GM23338 (cell line): ENCODE measurements around the gene OLA1. TPM values are rescaled to one million over a fixed set of nuclear protein-coding genes. Genes with fewer than 3 reads are reported as not detected.

ENCODE experiments used
- ATAC-seq: fragments of 200-7000 bp; cut with Tn5 transposase; 3 replicates; pipeline ENCODE4 v1.9.1; 2020
- DNase-seq: peaks from one replicate; pipeline ENCODE4 v3.0.0-alpha.2; 2015; ENCODE audit warnings: low spot score
- H2AFZ ChIP-seq: fragments of 200-600 bp; sonication (generic); 2 replicates; pipeline ENCODE4 v1.8.0; 2016; ENCODE audit warnings: antibody characterized with exemption, mild to moderate bottlenecking, moderate library complexity
- H3F3A ChIP-seq: fragments of 200-600 bp; sonication (generic); replicated peaks from 2 replicates; pipeline ENCODE4 v1.8.0; 2017; ENCODE audit warnings: antibody characterized with exemption, mixed run types, low read depth
- H3K27ac ChIP-seq: fragments of 200-600 bp; sonication (generic); 2 replicates; pipeline ENCODE4 v1.6.1; 2016; ENCODE audit warnings: low read depth
- H3K27me3 ChIP-seq: fragments of 200-600 bp; sonication (generic); 2 replicates; pipeline ENCODE4 v1.8.0; 2016; ENCODE audit warnings: mild to moderate bottlenecking, mixed run types, moderate library complexity; ENCODE audit not compliant: insufficient read depth
- H3K36me3 ChIP-seq: fragments of 200-600 bp; sonication (generic); 2 replicates; pipeline ENCODE4 v1.8.0; 2016; ENCODE audit warnings: mild to moderate bottlenecking; ENCODE audit not compliant: insufficient read depth
- H3K4me1 ChIP-seq: fragments of 200-600 bp; sonication (generic); 2 replicates; pipeline ENCODE4 v1.8.0; 2016; ENCODE audit warnings: mild to moderate bottlenecking, moderate library complexity; ENCODE audit not compliant: insufficient read depth
- H3K4me2 ChIP-seq: fragments of 200-600 bp; sonication (generic); 2 replicates; pipeline ENCODE4 v1.7.1; 2017; ENCODE audit warnings: mixed run types
- H3K4me3 ChIP-seq: fragments of 200-600 bp; sonication (generic); 2 replicates; pipeline ENCODE4 v1.6.1; 2016; ENCODE audit warnings: mixed run types
- H3K79me2 ChIP-seq: fragments of 200-600 bp; sonication (generic); replicated peaks from 2 replicates; pipeline ENCODE4 v1.8.0; 2017; ENCODE audit warnings: mild to moderate bottlenecking; ENCODE audit not compliant: insufficient read depth
- H3K9me2 ChIP-seq: fragments of 200-600 bp; sonication (generic); 2 replicates; pipeline ENCODE4 v1.8.0; 2017; ENCODE audit not compliant: insufficient read depth
- H4K20me1 ChIP-seq: fragments of 200-600 bp; sonication (generic); replicated peaks from 2 replicates; pipeline ENCODE4 v1.8.0; 2017; ENCODE audit warnings: mild to moderate bottlenecking; ENCODE audit not compliant: insufficient read depth
- H3K27ac Mint-ChIP-seq: 2 replicates; pipeline ENCODE4 v1.8.0; 2020; ENCODE audit warnings: inconsistent platforms, mild to moderate bottlenecking, moderate library complexity, mixed read lengths
- H3K27me3 Mint-ChIP-seq: 3 replicates; pipeline ENCODE4 v1.8.0; 2022; ENCODE audit warnings: low read depth, mild to moderate bottlenecking, moderate library complexity, mixed read lengths, inconsistent platforms; ENCODE audit not compliant: insufficient read depth, poor library complexity
- H3K36me3 Mint-ChIP-seq: 3 replicates; pipeline ENCODE4 v1.8.0; 2021; ENCODE audit warnings: low read depth, mild to moderate bottlenecking, inconsistent platforms, moderate library complexity, mixed read lengths
- H3K4me1 Mint-ChIP-seq: 3 replicates; pipeline ENCODE4 v1.8.0; 2020; ENCODE audit warnings: mild to moderate bottlenecking, inconsistent platforms, mixed read lengths
- H3K4me3 Mint-ChIP-seq: 3 replicates; pipeline ENCODE4 v1.8.0; 2021; ENCODE audit warnings: moderate library complexity, mild to moderate bottlenecking, inconsistent platforms, mixed read lengths
- H3K9me3 Mint-ChIP-seq: 3 replicates; pipeline ENCODE4 v1.8.0; 2020; ENCODE audit warnings: moderate library complexity, mild to moderate bottlenecking, inconsistent platforms, mixed read lengths
- CREB1 ChIP-seq: fragments of 250-450 bp; sonication (Bioruptor Pico); IDR thresholded peaks from 2 replicates; pipeline ENCODE4 v1.5.0; 2020; ENCODE audit warnings: low read depth, mild to moderate bottlenecking, moderate library complexity
- CTCF ChIP-seq, 2 experiments: fragments of 200-600 bp in 1 of 2; sonication (generic) in 1 of 2; conservative IDR thresholded peaks; 2 replicates each; pipeline versions ENCODE4 v1.5.1 to v1.6.1; 2016 to 2017; ENCODE audit warnings: antibody characterized with exemption in 2 of 2, low read depth in 2 of 2, mild to moderate bottlenecking in 2 of 2, moderate library complexity in 1 of 2
- EZH2 ChIP-seq: fragments of 200-600 bp; sonication (generic); IDR thresholded peaks from one replicate; pipeline ENCODE4 v1.8.0; 2017; ENCODE audit warnings: antibody characterized with exemption, mild to moderate bottlenecking, low read depth; ENCODE audit not compliant: unreplicated experiment
- EZH2phosphoT487 ChIP-seq: fragments of 200-600 bp; sonication (generic); IDR thresholded peaks from one replicate; pipeline ENCODE4 v1.8.1; 2018; ENCODE audit warnings: antibody characterized with exemption; ENCODE audit not compliant: unreplicated experiment
- JUNB ChIP-seq: IDR thresholded peaks from one replicate; pipeline ENCODE4 v1.6.1; 2016; ENCODE audit warnings: antibody characterized with exemption; ENCODE audit not compliant: unreplicated experiment
- NANOG ChIP-seq: IDR thresholded peaks from 2 replicates; pipeline ENCODE4 v1.6.1; 2016; ENCODE audit warnings: antibody characterized with exemption, borderline replicate concordance
- POLR2AphosphoS5 ChIP-seq: IDR thresholded peaks from 2 replicates; pipeline ENCODE4 v1.6.1; 2016; ENCODE audit warnings: antibody characterized with exemption, low read depth
- REST ChIP-seq: IDR thresholded peaks from one replicate; pipeline ENCODE4 v1.6.1; 2018; ENCODE audit warnings: antibody characterized with exemption; ENCODE audit not compliant: unreplicated experiment
- STAT1 ChIP-seq: IDR thresholded peaks from one replicate; pipeline ENCODE4 v1.6.1; 2016; ENCODE audit warnings: antibody characterized with exemption; ENCODE audit not compliant: unreplicated experiment
- ZNF114 ChIP-seq: fragments of 250-450 bp; sonication (Bioruptor Pico); IDR thresholded peaks from 2 replicates; pipeline ENCODE4 v1.5.0; 2020; ENCODE audit warnings: mild to moderate bottlenecking, moderate library complexity
- ZNF331 ChIP-seq: fragments of 250-450 bp; sonication (Bioruptor Pico); IDR thresholded peaks from 2 replicates; pipeline ENCODE4 v1.5.0; 2020; ENCODE audit warnings: low read depth, mild to moderate bottlenecking, moderate library complexity
- polyA plus RNA-seq: library from polyadenylated mRNA; unstranded; fragments of >200 nt; fragmentation: Nextera tagmentation; extraction: Ambion mirVana; gene quantifications from 2 replicates; pipeline ENCODE4 v1.2.1, GENCODE V29; 2016
- total RNA-seq: library from RNA; depleted of rRNA; stranded (reverse); fragments of >200 nt; shearing (Covaris generic); gene quantifications from 2 replicates; pipeline ENCODE4 v1.2.3, GENCODE V29; 2014

The OLA1 gene
- total and polyA plus RNA-seq, 2 experiments from 2014 or later = 104 to 242 TPM

GRCh38 chr2:174208026-174208425 is 40.3 kb downstream of the OLA1 start (continued):
- TF ChIP-seq REST = no peak
- no peak for TF ChIP-seq CTCF (conservative IDR thresholded peaks at IDR 0.05; ENCODE audit: low read depth in 2 of 2)
- no peak for TF ChIP-seq ZNF114 (CRISPR knock-in tag)
- TF ChIP-seq NANOG = no peak
- TF ChIP-seq STAT1 = no peak
- no peak for TF ChIP-seq CREB1 (CRISPR knock-in tag)
- no peak for TF ChIP-seq EZH2phosphoT487
- no peak for TF ChIP-seq JUNB
- no peak for TF ChIP-seq EZH2

GRCh38 chr2:174205562-174205961 is 42.8 kb downstream of the OLA1 start:
- Mint-ChIP-seq H3K4me1 (peaks cover 33% of the 10 kb centered on the region; the same call in 2 of the 3 replicates), H3K9me3 (no peaks in the 10 kb centered on the region), H3K36me3 (no peaks in the 10 kb centered on the region), H3K4me3 (no peak overlapping the region), H3K27ac (peak overlapping the region; percentile 56; the same call in 1 of the 2 replicates), H3K27me3 (no peaks in the 10 kb centered on the region)
- ATAC-seq (no peak), DNase-seq (no peak)
- H3K4me3 ChIP-seq = no peak overlapping the region
- H4K20me1 ChIP-seq = 0 out of 2 replicates have a peak, but pooled peaks cover 13% of the 10 kb centered on the region
- peaks cover 13% of the 10 kb centered on the region; the same call in 1 of the 2 replicates for H3K4me1 ChIP-seq
- H3K27me3 ChIP-seq = no peaks in the 10 kb centered on the region
- no peak overlapping the region for H2AFZ ChIP-seq
- H3K36me3 ChIP-seq = no peaks in the 10 kb centered on the region
- no peak overlapping the region for H3K27ac ChIP-seq
- peaks cover 60% of the 10 kb centered on the region for H3K79me2 ChIP-seq
- H3K9me2 ChIP-seq = no peaks in the 10 kb centered on the region
- H3K4me2 ChIP-seq = no peak overlapping the region
- no peaks in the 10 kb centered on the region for H3F3A ChIP-seq
- no peak for TF ChIP-seq ZNF114 (CRISPR knock-in tag)
- TF ChIP-seq NANOG = no peak
- TF ChIP-seq ZNF331 (CRISPR knock-in tag) = no peak
- no peak for TF ChIP-seq JUNB
- no peak for TF ChIP-seq POLR2AphosphoS5
- TF ChIP-seq EZH2phosphoT487 = no peak
- no peak for TF ChIP-seq CREB1 (CRISPR knock-in tag)
- TF ChIP-seq CTCF (conservative IDR thresholded peaks at IDR 0.05; ENCODE audit: low read depth in 2 of 2) = no peak
